ENCODE results near the gene ALOX15.
"Not testable (repeated sequence)": the region's sequence is repeated elsewhere in the genome, so short reads cannot be mapped to it uniquely, and the experiment has no call there.

ALOX15 gene

DNA sequence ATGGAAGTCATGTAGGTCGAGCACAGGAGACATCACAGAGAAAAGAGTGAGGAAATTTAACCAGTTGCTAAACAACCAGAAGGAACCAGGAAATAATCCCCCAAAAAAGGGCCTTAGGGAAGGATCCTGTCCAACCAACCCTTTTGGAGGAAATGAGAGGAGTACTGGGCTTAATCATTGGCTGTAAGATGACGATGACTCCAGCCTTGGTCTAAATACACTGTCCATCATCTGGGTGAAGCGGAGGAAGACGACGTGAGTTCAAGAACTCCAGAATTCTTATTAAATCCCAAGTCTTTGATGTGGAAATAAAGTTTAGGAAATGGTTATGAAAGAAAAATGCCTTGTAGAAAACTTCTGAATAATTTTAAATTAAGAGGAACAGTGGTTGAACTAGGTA lies 11.5 kb upstream of the ALOX15 start:
- no peak for DNase-seq

- DNase-seq = no peak
Measured at GRCh38 chr17:4648741-4649140, 7.3 kb upstream of the ALOX15 start.

DNA sequence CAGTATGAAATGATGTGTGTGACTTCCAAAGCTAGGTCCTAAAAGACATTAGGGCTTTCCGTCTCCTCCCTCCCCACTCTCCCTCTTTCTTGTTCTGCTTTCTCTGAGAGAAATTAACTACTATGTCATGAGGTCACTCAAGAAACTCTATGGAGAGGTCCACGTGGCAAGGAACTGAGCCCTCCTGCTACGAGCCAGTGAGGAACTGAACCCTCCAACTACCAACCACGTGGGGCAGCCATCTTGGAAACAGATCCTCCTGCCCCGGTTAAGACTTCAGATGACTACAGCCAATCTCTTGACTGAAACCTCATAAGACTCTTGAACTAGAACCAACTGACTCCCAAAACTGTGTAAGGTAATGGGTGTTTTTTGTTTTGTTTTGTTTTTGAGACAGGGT lies 4.2 kb upstream of the ALOX15 start:
- no peak for DNase-seq

- DNase-seq = no peak
Measured at GRCh38 chr17:4643676-4644075, 2.2 kb upstream of the ALOX15 start.

- DNase-seq = no peak
Measured at GRCh38 chr17:4642286-4642685, 808 bp upstream of the ALOX15 start.

GRCh38 chr17:4640569-4641188 lies 799 bp downstream of the ALOX15 start:
- not testable (repeated sequence) for DNase-seq

DNA sequence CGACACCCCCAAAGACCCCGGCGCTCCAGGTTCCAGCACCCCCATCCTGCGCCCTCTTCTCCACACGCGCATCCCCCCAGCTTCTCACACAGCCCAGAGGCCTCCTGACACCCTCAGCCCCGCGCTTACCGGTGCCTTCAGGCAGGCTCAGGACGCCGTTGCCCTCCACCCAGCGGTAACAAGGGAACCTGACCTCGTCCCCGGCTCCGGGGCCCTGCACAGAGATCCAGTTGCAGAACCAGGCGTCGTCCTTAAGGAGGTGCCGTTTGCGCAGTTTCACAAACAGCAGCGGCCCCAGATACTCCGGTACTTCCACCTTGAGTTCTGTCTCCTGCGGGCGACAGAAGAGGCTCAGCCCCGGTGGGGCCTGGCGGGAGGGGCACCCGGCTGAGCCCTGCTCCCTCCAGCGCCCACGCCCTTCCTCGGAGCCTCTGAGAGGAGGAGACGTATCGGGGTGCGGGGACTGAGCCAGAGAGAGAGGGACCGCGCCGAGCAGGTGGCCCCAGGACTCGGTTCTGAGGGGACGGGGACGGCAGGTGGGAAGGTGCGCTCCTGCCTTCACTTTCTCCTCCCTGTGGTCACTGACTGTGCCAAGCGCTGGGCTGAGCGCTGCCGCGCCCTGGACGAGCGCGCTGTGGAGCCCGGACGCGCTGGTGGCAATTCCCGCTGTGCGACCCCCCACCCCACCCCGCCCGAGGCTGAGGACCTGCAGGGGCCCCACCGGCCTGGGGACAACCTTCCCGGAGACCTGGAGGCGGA lies 2.0 kb downstream of the ALOX15 start:
- DNase-seq = peak; percentile 37

DNA sequence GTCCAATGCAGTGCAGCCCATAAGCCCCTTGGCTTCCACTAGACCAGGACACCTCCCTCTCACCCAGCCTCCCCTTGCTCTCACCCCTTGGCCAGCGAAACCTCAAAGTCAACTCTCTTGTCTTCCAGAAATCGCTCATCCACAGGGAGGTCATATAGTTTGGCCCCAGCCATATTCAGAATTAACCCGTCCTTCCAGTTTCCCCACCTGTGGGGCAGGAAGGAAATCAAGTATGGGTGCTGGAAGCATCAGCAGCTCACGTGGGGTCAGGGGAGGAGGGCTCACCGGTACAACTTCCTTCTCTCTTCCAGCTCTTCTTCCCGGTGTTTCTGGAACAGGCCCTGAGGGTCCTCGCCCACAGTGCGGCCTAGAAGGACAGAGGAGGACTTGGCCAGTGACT lies 2.7 kb downstream of the ALOX15 start:
- not testable (repeated sequence) for DNase-seq

DNA sequence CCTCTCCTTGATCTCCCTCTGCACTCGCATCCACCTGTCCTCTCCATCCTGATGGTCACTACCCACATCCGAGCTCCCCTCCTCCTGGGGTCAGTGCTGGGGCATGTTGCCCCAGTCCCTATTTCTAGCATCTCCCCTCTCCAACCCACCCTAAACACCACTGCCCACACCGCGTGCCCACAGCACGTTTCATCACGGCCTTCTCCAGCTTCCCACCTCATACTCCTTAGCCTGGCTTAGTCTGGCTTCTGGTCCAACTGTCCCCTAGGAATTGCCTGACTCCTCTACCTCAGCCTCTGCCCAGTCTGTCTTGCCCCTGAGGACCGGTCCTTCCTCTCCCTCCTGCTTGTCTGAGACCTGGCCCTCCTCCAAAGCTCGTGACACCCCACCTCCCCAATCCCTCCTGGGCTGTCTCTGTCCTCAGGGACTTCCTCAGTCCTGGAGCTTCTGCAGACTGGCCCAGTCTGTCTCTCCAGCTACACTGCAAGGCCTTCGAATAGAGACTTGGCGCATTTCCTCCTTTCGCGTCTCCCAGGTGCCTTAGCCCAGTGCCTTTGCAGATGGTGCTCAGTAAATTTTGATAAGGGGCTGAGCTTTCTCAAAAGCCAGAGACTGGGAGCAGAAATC lies 4.9 kb downstream of the ALOX15 start:
- no peak for DNase-seq

GRCh38 chr17:4635823-4636375 lies 5.6 kb downstream of the ALOX15 start:
- DNase-seq = no peak

DNA sequence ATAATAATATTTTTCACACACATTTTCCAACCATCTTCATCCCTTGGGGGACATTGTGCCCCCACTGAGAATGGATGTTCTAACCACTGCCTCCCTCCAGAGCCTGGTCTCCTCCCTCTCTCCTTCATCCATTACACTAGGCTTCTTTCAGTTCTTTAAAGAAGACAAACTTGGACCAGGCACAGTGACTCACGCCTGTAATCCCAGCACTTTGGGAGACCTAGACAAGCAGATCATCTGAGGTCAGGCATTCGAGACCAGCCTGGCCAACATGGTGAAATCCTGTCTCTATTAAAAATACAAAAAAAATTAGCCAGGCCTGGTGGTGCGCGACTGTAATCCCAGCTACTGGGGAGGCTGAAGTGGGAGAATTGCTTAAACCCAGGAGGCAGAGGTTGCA lies 6.5 kb downstream of the ALOX15 start:
- no peak for DNase-seq

- DNase-seq = no peak
Measured at GRCh38 chr17:4633643-4634042, 7.8 kb downstream of the ALOX15 start.

GRCh38 chr17:4632581-4632920 lies 8.9 kb downstream of the ALOX15 start:
- no peak for DNase-seq

DNA sequence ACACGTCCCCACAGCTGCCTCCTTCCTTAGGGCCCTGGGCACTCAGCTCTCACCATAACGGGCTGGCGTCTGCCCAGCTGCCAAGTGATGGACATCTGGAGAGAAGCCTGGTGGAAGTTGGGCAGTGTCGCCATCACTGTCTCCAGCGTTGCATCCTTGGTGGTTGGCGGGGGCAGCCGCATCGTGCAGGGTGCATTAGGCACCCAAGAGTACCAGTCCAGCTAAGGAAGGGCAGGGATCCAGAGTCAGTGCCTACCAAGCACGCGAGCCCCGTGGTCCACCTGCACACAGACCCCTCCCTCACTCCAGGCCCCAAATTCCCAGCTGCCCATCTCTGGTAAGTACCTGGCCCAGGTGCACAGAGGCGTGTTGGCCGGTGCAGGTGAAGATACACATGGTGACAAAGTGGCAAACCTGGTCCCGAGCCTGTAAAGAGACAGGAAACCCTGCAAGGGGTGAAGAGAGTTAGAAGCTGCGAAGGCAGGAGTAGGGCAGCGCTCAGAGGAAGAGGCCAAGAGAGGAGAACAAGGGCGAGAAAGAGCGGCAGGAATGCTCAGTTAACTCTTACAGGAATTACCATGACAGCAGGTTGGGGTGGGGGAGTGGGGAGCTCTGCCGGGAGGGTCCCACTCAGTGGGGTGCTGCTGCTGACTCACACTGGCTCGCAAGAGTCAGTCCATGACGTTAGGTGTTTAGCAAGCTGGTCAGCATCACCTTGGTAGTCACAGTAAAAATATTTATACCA lies 9.5 kb downstream of the ALOX15 start:
- no peak for DNase-seq

GRCh38 chr17:4631431-4631830 lies 10.0 kb downstream of the ALOX15 start:
- DNase-seq = no peak

DNA sequence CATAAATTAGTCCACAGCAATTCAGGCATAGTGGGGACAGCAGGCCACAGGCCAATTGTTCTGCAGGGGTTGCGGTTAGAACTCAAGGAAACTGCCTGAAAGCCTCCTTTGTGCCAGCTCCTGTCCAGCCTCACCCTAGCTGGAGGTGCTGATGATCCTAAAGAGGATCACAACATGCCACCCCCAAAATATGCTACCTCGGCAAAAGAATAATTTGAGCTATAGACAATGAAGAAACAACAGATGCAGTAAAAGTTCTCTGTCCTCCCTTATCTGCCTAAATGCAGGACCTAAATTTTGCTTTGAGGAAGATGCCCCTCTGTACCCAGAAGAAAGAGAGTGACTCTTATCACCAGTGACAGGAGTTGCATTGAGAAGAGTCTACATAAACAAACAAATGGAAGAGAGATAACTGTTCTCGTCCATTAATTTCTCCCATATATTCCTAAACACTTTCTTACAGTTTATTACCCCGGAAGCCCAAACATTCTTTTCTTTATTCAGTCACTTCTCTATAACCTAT lies 14.7 kb downstream of the ALOX15 start:
- DNase-seq = no peak

- DNase-seq = no peak
Measured at GRCh38 chr17:4625181-4625617, 16.3 kb downstream of the ALOX15 start.

DNA sequence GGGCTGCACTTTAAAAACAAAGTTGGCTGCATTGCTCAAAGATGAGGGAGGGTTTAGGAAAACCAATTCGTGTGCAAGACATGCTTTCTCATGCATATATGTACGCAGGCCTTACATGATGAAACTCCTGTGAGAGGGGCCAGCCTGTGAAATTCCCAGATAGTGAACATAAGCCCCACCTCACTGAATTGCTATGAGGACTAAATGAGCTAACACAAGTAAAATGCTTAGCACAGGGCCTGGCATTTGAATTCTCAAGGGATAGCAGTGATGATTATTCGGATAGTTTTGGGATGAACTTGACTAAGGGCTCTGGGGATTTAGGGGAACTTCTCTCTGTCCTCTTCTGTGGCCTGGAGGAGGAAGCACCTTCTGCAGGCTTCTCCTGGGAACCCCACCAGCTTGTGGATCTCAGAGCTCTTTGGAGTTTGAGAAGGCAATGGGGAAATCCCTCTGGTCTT lies 17.0 kb downstream of the ALOX15 start:
- DNase-seq = not testable (repeated sequence)

- no peak for DNase-seq
Measured at GRCh38 chr17:4623249-4623648, 18.2 kb downstream of the ALOX15 start.

DNA sequence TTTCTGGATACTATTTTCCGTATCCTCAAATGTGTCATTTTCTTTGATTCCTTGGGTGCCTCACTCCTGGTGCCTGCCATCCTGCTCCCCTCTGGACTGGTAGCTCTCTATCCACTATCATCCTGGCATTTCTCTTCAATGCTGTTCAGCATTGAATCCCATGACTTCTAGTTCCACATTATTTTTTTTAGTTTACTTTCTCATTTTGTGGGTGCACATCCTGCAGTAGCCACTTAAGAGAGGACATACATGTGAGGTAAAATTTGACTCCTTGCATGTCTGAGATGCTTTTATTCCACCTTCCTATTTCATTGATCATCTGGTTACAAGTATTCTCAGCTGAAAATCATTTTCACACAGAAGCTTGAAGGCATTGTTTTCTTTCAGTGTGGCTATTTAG lies 19.1 kb downstream of the ALOX15 start:
- DNase-seq = no peak

GRCh38 chr17:4620531-4621101 lies 20.9 kb downstream of the ALOX15 start:
- no peak for DNase-seq

GRCh38 chr17:4617590-4618351 lies 23.7 kb downstream of the ALOX15 start:
- no peak for DNase-seq
